Measurements from ENCODE around the gene CHRNB2.

CHRNB2 gene

GRCh38 chr1:154575147-154575927 lies 7.8 kb downstream of the CHRNB2 start:
- DNase-seq: no peak
- in situ Hi-C loops (cut with HindIII; ENCODE audit: low pct_ligation_motif_present, low pct_unique_long_range_greater_than_20kb, low sequenced_read_pairs): no loop called here

- in situ Hi-C loops (cut with HindIII; ENCODE audit: low pct_ligation_motif_present, low pct_unique_long_range_greater_than_20kb, low sequenced_read_pairs): no loop called here
- no peak for DNase-seq
Observed at GRCh38 chr1:154575951-154576566, 8.5 kb downstream of the CHRNB2 start.

GRCh38 chr1:154577346-154578057 lies 9.9 kb downstream of the CHRNB2 start:
- no peak for DNase-seq
- in situ Hi-C loops (cut with HindIII; ENCODE audit: low pct_ligation_motif_present, low pct_unique_long_range_greater_than_20kb, low sequenced_read_pairs): no loop called here

- in situ Hi-C loops (cut with HindIII; ENCODE audit: low pct_ligation_motif_present, low pct_unique_long_range_greater_than_20kb, low sequenced_read_pairs): no loop called here
- DNase-seq: no peak
Observed at GRCh38 chr1:154578058-154578418, 10.5 kb downstream of the CHRNB2 start.

GRCh38 chr1:154579374-154579773 lies 11.8 kb downstream of the CHRNB2 start:
- in situ Hi-C loops (cut with HindIII; ENCODE audit: low pct_ligation_motif_present, low pct_unique_long_range_greater_than_20kb, low sequenced_read_pairs): no loop called here
- DNase-seq: no peak

GRCh38 chr1:154581766-154582165 lies 14.2 kb downstream of the CHRNB2 start:
- no peak for DNase-seq
- in situ Hi-C loops (cut with HindIII; ENCODE audit: low pct_ligation_motif_present, low pct_unique_long_range_greater_than_20kb, low sequenced_read_pairs): no loop called here

GRCh38 chr1:154582885-154583284 lies 15.3 kb downstream of the CHRNB2 start:
- in situ Hi-C loops (cut with HindIII; ENCODE audit: low pct_ligation_motif_present, low pct_unique_long_range_greater_than_20kb, low sequenced_read_pairs): no loop called here
- DNase-seq: no peak

- in situ Hi-C loops (cut with HindIII; ENCODE audit: low pct_ligation_motif_present, low pct_unique_long_range_greater_than_20kb, low sequenced_read_pairs): no loop called here
- DNase-seq: no peak
Observed at GRCh38 chr1:154583773-154584172, 16.2 kb downstream of the CHRNB2 start.

GRCh38 chr1:154584267-154584994 lies 16.9 kb downstream of the CHRNB2 start:
- in situ Hi-C loops (cut with HindIII; ENCODE audit: low pct_ligation_motif_present, low pct_unique_long_range_greater_than_20kb, low sequenced_read_pairs): no loop called here
- no peak for DNase-seq

- DNase-seq: no peak
- in situ Hi-C loops (cut with HindIII; ENCODE audit: low pct_ligation_motif_present, low pct_unique_long_range_greater_than_20kb, low sequenced_read_pairs): no loop called here
Observed at GRCh38 chr1:154586231-154586630, 18.7 kb downstream of the CHRNB2 start.

GRCh38 chr1:154586641-154587040 lies 19.1 kb downstream of the CHRNB2 start:
- in situ Hi-C loops (cut with HindIII; ENCODE audit: low pct_ligation_motif_present, low pct_unique_long_range_greater_than_20kb, low sequenced_read_pairs): no loop called here
- DNase-seq: no peak

- no peak for DNase-seq
- in situ Hi-C loops (cut with HindIII; ENCODE audit: low pct_ligation_motif_present, low pct_unique_long_range_greater_than_20kb, low sequenced_read_pairs): no loop called here
Observed at GRCh38 chr1:154589780-154590179, 22.2 kb downstream of the CHRNB2 start.

- in situ Hi-C loops (cut with HindIII; ENCODE audit: low pct_ligation_motif_present, low pct_unique_long_range_greater_than_20kb, low sequenced_read_pairs): no loop called here
Observed at GRCh38 chr1:154590756-154591155, 23.2 kb downstream of the CHRNB2 start.

GRCh38 chr1:154591206-154591605 lies 23.6 kb downstream of the CHRNB2 start:
- no peak for DNase-seq

More at GRCh38 chr1:154590756-154591155, 23.2 kb downstream of the CHRNB2 start:
- DNase-seq: no peak

GRCh38 chr1:154593390-154593789 lies 25.8 kb downstream of the CHRNB2 start:
- in situ Hi-C loops (cut with HindIII; ENCODE audit: low pct_ligation_motif_present, low pct_unique_long_range_greater_than_20kb, low sequenced_read_pairs): no loop called here
- DNase-seq: no peak

More at GRCh38 chr1:154591206-154591605, 23.6 kb downstream of the CHRNB2 start:
- in situ Hi-C loops (cut with HindIII; ENCODE audit: low pct_ligation_motif_present, low pct_unique_long_range_greater_than_20kb, low sequenced_read_pairs): no loop called here

GRCh38 chr1:154594811-154595210 lies 27.2 kb downstream of the CHRNB2 start:
- DNase-seq: no peak
- in situ Hi-C loops (cut with HindIII; ENCODE audit: low pct_ligation_motif_present, low pct_unique_long_range_greater_than_20kb, low sequenced_read_pairs): no loop called here

- in situ Hi-C loops (cut with HindIII; ENCODE audit: low pct_ligation_motif_present, low pct_unique_long_range_greater_than_20kb, low sequenced_read_pairs): no loop called here
- no peak for DNase-seq
Observed at GRCh38 chr1:154595621-154596020, 28.0 kb downstream of the CHRNB2 start.

- in situ Hi-C loops (cut with HindIII; ENCODE audit: low pct_ligation_motif_present, low pct_unique_long_range_greater_than_20kb, low sequenced_read_pairs): no loop called here
- no peak for DNase-seq
Observed at GRCh38 chr1:154598871-154599635, 31.5 kb downstream of the CHRNB2 start.

Data from ACHN (cell line).